Keratinocyte (primary cell): Measurements from ENCODE around the gene CORO2A. TPM values are rescaled to one million over a fixed set of nuclear protein-coding genes. Genes with fewer than 3 reads are reported as not detected.

ENCODE experiments used
- DNase-seq: peaks from one replicate; pipeline ENCODE4 v3.0.0-alpha.2; 2011; ENCODE audit warnings: low read depth, missing footprints, low spot score
- FAIRE-seq: peaks from 2 replicates; lab custom pipeline; 2011; peaks lifted over from hg19 to GRCh38; lab: Jason Lieb, UNC
- H2AFZ ChIP-seq: 2 replicates; pipeline ENCODE4 v1.6.0; 2012; ENCODE audit warnings: low read length, control low read depth, inconsistent platforms; ENCODE audit not compliant: control insufficient read depth
- H3K27ac ChIP-seq: 2 replicates; pipeline ENCODE4 v1.5.1; 2011; ENCODE audit warnings: low read length; ENCODE audit not compliant: control insufficient read depth, insufficient read depth
- H3K27me3 ChIP-seq: 3 replicates; pipeline ENCODE4 v1.6.0; 2011; ENCODE audit warnings: low read length; ENCODE audit not compliant: control insufficient read depth, insufficient read depth; ENCODE audit errors: extremely low read depth
- H3K36me3 ChIP-seq, 2 experiments: 2 replicates in 1 of 2; 3 replicates in 1 of 2; pipeline ENCODE4 v1.5.1; 2011; ENCODE audit warnings: low read length in 2 of 2, mild to moderate bottlenecking in 1 of 2; ENCODE audit not compliant: control insufficient read depth in 2 of 2, insufficient read depth in 2 of 2; ENCODE audit errors: extremely low read depth in 1 of 2
- H3K4me1 ChIP-seq: 3 replicates; pipeline ENCODE4 v1.5.1; 2011; ENCODE audit warnings: low read length; ENCODE audit not compliant: control insufficient read depth, insufficient read depth; ENCODE audit errors: extremely low read depth
- H3K4me2 ChIP-seq: 3 replicates; pipeline ENCODE4 v1.6.0; 2011; ENCODE audit warnings: low read depth, low read length; ENCODE audit not compliant: control insufficient read depth, insufficient read depth; ENCODE audit errors: extremely low read depth
- H3K4me3 ChIP-seq, 3 experiments: fragments of 200-600 bp in 1 of 3; sonication (generic) in 1 of 3; 2 replicates in 2 of 3; 3 replicates in 1 of 3; pipeline ENCODE4 v1.5.1; 2011 to 2016; ENCODE audit warnings: low read length in 3 of 3, mild to moderate bottlenecking in 3 of 3, control low read depth in 2 of 3, inconsistent platforms in 1 of 3, low read depth in 1 of 3, mixed read lengths in 1 of 3, mixed run types in 1 of 3, moderate library complexity in 1 of 3; ENCODE audit not compliant: control insufficient read depth in 2 of 3, insufficient read depth in 2 of 3; ENCODE audit errors: extremely low read depth in 1 of 3
- H3K79me2 ChIP-seq: 2 replicates; pipeline ENCODE4 v1.6.0; 2012; ENCODE audit warnings: low read length; ENCODE audit not compliant: control insufficient read depth, insufficient read depth
- H3K9ac ChIP-seq: 3 replicates; pipeline ENCODE4 v1.6.0; 2011; ENCODE audit warnings: low read length; ENCODE audit not compliant: control insufficient read depth, insufficient read depth; ENCODE audit errors: extremely low read depth
- H3K9me1 ChIP-seq: 3 replicates; pipeline ENCODE4 v1.6.0; 2011; ENCODE audit warnings: low read length; ENCODE audit not compliant: control insufficient read depth, insufficient read depth; ENCODE audit errors: extremely low read depth
- H3K9me3 ChIP-seq: 2 replicates; pipeline ENCODE4 v1.5.1; 2012; ENCODE audit warnings: low read depth, low read length; ENCODE audit not compliant: control insufficient read depth
- H4K20me1 ChIP-seq: 3 replicates; pipeline ENCODE4 v1.6.0; 2011; ENCODE audit warnings: low read length; ENCODE audit not compliant: control insufficient read depth, insufficient read depth; ENCODE audit errors: extremely low read depth
- EZH2 ChIP-seq: IDR thresholded peaks from one replicate; pipeline ENCODE4 v1.6.1; 2012; ENCODE audit warnings: inconsistent platforms, mild to moderate bottlenecking, low read length, moderate library complexity
- dilution Hi-C: fragments of 300-500 bp; cut with MboI; formaldehyde crosslinking; loops from one replicate; pipeline ENCODE4 v1.7.0; 2020; ENCODE audit warnings: low sequenced_read_pairs; ENCODE audit not compliant: extremely low pct_ligation_motif_present
- polyA plus RNA-seq, 5 experiments: library from polyadenylated mRNA; depleted of rRNA in 3 of 5; stranded (reverse) in 3 of 5; stranded (forward) in 1 of 5; unstranded in 1 of 5; fragments of >200 nt; gene quantifications; 1 replicate in 1 of 5; 2 replicates in 3 of 5; 3 replicates in 1 of 5; pipeline versions ENCODE4 v1.2.1 to v1.2.3, GENCODE V29; 2011 to 2012; ENCODE audit warnings: missing spikeins in 2 of 5, low read depth in 1 of 5, low replicate concordance in 1 of 5
- TF ChIP-seq, protein P1 (sequence below), 3 experiments: IDR thresholded peaks in 1 of 3; conservative IDR thresholded peaks in 1 of 3; optimal IDR thresholded peaks in 1 of 3; 2 replicates in 2 of 3; 3 replicates in 1 of 3; pipeline versions ENCODE3 to v1.5.1; 2011; ENCODE audit warnings: low read length in 3 of 3, mild to moderate bottlenecking in 3 of 3, moderate library complexity in 2 of 3, control low read depth in 1 of 3, inconsistent platforms in 1 of 3; ENCODE audit not compliant: insufficient read depth in 2 of 3; ENCODE audit errors: extremely low read depth in 1 of 3

The CORO2A gene
- polyA plus RNA-seq, 1 donor (not counting 4 experiments of a cell fraction or from before 2014, with no cell fraction given) = 31.7 TPM

DNA sequence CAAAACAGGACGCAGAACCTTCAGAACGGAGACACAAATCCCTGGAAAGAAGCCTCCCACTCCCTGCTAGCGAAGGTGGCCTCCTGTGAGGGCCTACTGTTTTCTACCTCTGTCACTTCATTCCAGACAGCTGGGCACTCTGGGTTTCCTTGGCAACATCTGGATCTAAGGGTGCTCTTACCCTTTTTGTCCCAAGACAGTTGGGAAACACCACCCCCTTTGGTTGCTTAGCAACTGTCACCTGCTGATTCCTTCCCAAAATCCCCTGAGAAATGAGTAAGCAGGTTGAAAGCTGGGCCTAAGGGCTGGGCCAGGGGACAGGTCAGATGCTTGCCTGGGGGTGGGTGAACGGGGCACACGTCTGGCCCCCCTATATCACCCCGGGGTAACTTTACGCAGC lies 106.5 kb downstream of the CORO2A start:
- Histone ChIP-seq H3K79me2 (no peaks in the 10 kb centered on the region), H3K36me3 (peaks cover 16 to 35% of the 10 kb centered on the region in 2 experiments), H3K4me1 (peaks cover 11% of the 10 kb centered on the region), H3K27me3 (no peaks in the 10 kb centered on the region), H3K9me1 (no peaks in the 10 kb centered on the region), H3K9ac (no peak overlapping the region), H2AFZ (no peak overlapping the region), H3K4me2 (no peak overlapping the region), H3K4me3 (no peak overlapping the region), H4K20me1 (peaks cover 2% of the 10 kb centered on the region), H3K27ac (no peak overlapping the region), H3K9me3 (no peaks in the 10 kb centered on the region)
- no peak for DNase-seq
- TF ChIP-seq EZH2 = no peak
- TF ChIP-seq, protein P1, sequence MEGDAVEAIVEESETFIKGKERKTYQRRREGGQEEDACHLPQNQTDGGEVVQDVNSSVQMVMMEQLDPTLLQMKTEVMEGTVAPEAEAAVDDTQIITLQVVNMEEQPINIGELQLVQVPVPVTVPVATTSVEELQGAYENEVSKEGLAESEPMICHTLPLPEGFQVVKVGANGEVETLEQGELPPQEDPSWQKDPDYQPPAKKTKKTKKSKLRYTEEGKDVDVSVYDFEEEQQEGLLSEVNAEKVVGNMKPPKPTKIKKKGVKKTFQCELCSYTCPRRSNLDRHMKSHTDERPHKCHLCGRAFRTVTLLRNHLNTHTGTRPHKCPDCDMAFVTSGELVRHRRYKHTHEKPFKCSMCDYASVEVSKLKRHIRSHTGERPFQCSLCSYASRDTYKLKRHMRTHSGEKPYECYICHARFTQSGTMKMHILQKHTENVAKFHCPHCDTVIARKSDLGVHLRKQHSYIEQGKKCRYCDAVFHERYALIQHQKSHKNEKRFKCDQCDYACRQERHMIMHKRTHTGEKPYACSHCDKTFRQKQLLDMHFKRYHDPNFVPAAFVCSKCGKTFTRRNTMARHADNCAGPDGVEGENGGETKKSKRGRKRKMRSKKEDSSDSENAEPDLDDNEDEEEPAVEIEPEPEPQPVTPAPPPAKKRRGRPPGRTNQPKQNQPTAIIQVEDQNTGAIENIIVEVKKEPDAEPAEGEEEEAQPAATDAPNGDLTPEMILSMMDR (optimal IDR thresholded peaks at IDR 0.05 in 1 of 3, IDR thresholded peaks at IDR 0.05 in 1 of 3, conservative IDR thresholded peaks at IDR 0.05 in 1 of 3; ENCODE audit: extremely low read depth in 1 of 3, insufficient read depth in 2 of 3, low read length in 3 of 3) = no peak
- dilution Hi-C loops = no loop called here
- no peak for FAIRE-seq

GRCh38 chr9:98085058-98085457 lies 107.4 kb downstream of the CORO2A start:
- no peak for FAIRE-seq
- no peak for DNase-seq

More at GRCh38 chr9:98085058-98085457, 107.4 kb downstream of the CORO2A start:
- Histone ChIP-seq H3K9me3 (no peaks in the 10 kb centered on the region), H3K4me2 (no peak overlapping the region), H3K4me1 (peaks cover 11% of the 10 kb centered on the region), H3K27ac (no peak overlapping the region), H3K36me3 (peaks cover 18 to 37% of the 10 kb centered on the region in 2 experiments), H4K20me1 (peaks cover 2% of the 10 kb centered on the region), H3K9me1 (no peaks in the 10 kb centered on the region), H2AFZ (no peak overlapping the region), H3K79me2 (no peaks in the 10 kb centered on the region), H3K27me3 (no peaks in the 10 kb centered on the region), H3K4me3 (no peak overlapping the region), H3K9ac (no peak overlapping the region)
- dilution Hi-C loops = no loop called here
- TF ChIP-seq, protein P1 (optimal IDR thresholded peaks at IDR 0.05 in 1 of 3, IDR thresholded peaks at IDR 0.05 in 1 of 3, conservative IDR thresholded peaks at IDR 0.05 in 1 of 3; ENCODE audit: extremely low read depth in 1 of 3, insufficient read depth in 2 of 3, low read length in 3 of 3) = no peak
- no peak for TF ChIP-seq EZH2
